Measurements from ENCODE around the gene GPATCH8. TPM values are rescaled to one million over a fixed set of nuclear protein-coding genes. Genes with fewer than 3 reads are reported as not detected.

Gene GPATCH8
- total and polyA plus RNA-seq, 9 of the 15 experiments (the other 6 are each of a cell fraction or from before 2014, with no cell fraction given), result 10.6 to 29.6 (median 13.2) TPM

GRCh38 chr17:44530896-44531418 is 27.8 kb upstream of the GPATCH8 start:
- H3K27ac ChIP-seq (ENCODE audit: extremely low read depth, low read depth, low read length), result no peak overlapping the region
- no peak overlapping the region for H3K4me2 ChIP-seq (ENCODE audit: insufficient read depth, low read length)
- WGBS (ENCODE audit: insufficient coverage, low coverage, missing lambda C conversion rate), result 14% methylated on average over 6 of the region's 7 CpGs
- no peaks in the 10 kb centered on the region for H4K20me1 ChIP-seq (replicated peaks; ENCODE audit: control insufficient read depth, insufficient read depth, low read length)
- ChIA-PET CTCF (ENCODE audit: low intra/inter-chr PET ratio) (interaction anchor here (1.6 kb wide), 1 partner anchor 106 kb away, joined by 4 read pairs; no protein-coding TSS in a partner anchor), POLR2A (interaction anchor here (0.6 to 1.1 kb wide), 6 partner anchors 9 to 207 kb away, joined by 3 to 5 read pairs (median 4); no protein-coding TSS in a partner anchor)
- H3K4me1 ChIP-seq (replicated peaks in 1 of 2; ENCODE audit: control insufficient read depth in 2 of 2, insufficient read depth in 2 of 2, low read length in 2 of 2), result peaks cover 0 to 10% of the 10 kb centered on the region in 2 experiments; a peak in 2 of 5 replicates
- H2AFZ ChIP-seq (ENCODE audit: low read depth, low read length), result no peak overlapping the region
- BruUV-seq (replicated peaks), result no TSS peak
- H3K4me3 ChIP-seq, result no peak overlapping the region
- peaks cover 3% of the 10 kb centered on the region for H3K9me3 ChIP-seq (replicated peaks; ENCODE audit: control insufficient read depth, insufficient read depth, low read depth, low read length)
- FAIRE-seq (no peak), ATAC-seq (no peak), DNase-seq (ENCODE audit: extremely low read depth in 1 of 4, low spot score in 3 of 4) (no peak)
- no peaks in the 10 kb centered on the region for H3K79me2 ChIP-seq (ENCODE audit: control insufficient read depth, insufficient read depth, low read length)
- intact Hi-C loops (cut with micrococcal nuclease) (loop anchor here (10.0 kb wide), 1 partner anchor 244 kb away; no protein-coding TSS in a partner anchor), in situ Hi-C loops (cut with MboI) (loop anchor here (5.0 kb wide), 1 partner anchor 141 kb away; no protein-coding TSS in a partner anchor)
- H3K9ac ChIP-seq (ENCODE audit: insufficient read depth in 1 of 2, low read depth in 2 of 2, low read length in 2 of 2), result no peak overlapping the region
- no peaks in the 10 kb centered on the region for H3K9me1 ChIP-seq (ENCODE audit: control insufficient read depth, insufficient read depth, low read length)
- H3K27me3 ChIP-seq (ENCODE audit: control insufficient read depth in 2 of 2, insufficient read depth in 2 of 2, low read length in 2 of 2), result peaks cover 0 to 5% of the 10 kb centered on the region in 2 experiments; a peak in 1 of 5 replicates
- H3K36me3 ChIP-seq (ENCODE audit: control insufficient read depth, insufficient read depth, low read length), result no peaks in the 10 kb centered on the region
- TF ChIP-seq, protein P1, sequence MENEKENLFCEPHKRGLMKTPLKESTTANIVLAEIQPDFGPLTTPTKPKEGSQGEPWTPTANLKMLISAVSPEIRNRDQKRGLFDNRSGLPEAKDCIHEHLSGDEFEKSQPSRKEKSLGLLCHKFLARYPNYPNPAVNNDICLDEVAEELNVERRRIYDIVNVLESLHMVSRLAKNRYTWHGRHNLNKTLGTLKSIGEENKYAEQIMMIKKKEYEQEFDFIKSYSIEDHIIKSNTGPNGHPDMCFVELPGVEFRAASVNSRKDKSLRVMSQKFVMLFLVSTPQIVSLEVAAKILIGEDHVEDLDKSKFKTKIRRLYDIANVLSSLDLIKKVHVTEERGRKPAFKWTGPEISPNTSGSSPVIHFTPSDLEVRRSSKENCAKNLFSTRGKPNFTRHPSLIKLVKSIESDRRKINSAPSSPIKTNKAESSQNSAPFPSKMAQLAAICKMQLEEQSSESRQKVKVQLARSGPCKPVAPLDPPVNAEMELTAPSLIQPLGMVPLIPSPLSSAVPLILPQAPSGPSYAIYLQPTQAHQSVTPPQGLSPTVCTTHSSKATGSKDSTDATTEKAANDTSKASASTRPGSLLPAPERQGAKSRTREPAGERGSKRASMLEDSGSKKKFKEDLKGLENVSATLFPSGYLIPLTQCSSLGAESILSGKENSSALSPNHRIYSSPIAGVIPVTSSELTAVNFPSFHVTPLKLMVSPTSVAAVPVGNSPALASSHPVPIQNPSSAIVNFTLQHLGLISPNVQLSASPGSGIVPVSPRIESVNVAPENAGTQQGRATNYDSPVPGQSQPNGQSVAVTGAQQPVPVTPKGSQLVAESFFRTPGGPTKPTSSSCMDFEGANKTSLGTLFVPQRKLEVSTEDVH (IDR thresholded peaks at IDR 0.05; ENCODE audit: low read depth, partially characterized antibody), result no peak
- TF ChIP-seq MAFK (IDR thresholded peaks at IDR 0.05; ENCODE audit: low read length) (no peak), HMG20A (CRISPR knock-in tag; conservative IDR thresholded peaks at IDR 0.05) (no peak), PPARD (CRISPR knock-in tag; IDR thresholded peaks at IDR 0.05) (no peak), SMC3 (conservative IDR thresholded peaks at IDR 0.05; ENCODE audit: insufficient read depth, low read depth, low read length) (no peak), GMEB1 (CRISPR knock-in tag; IDR thresholded peaks at IDR 0.05) (no peak), ZBTB17 (CRISPR knock-in tag; IDR thresholded peaks at IDR 0.05) (no peak), RBM22 (IDR thresholded peaks at IDR 0.05; ENCODE audit: low read depth, low read length, poor library complexity, severe bottlenecking) (no peak), ZNF280B (CRISPR knock-in tag; IDR thresholded peaks at IDR 0.05) (no peak), ZNF75A (CRISPR knock-in tag; IDR thresholded peaks at IDR 0.05) (no peak), FOXJ2 (tag; IDR thresholded peaks at IDR 0.05) (no peak)
- TF ChIP-seq, protein P2, sequence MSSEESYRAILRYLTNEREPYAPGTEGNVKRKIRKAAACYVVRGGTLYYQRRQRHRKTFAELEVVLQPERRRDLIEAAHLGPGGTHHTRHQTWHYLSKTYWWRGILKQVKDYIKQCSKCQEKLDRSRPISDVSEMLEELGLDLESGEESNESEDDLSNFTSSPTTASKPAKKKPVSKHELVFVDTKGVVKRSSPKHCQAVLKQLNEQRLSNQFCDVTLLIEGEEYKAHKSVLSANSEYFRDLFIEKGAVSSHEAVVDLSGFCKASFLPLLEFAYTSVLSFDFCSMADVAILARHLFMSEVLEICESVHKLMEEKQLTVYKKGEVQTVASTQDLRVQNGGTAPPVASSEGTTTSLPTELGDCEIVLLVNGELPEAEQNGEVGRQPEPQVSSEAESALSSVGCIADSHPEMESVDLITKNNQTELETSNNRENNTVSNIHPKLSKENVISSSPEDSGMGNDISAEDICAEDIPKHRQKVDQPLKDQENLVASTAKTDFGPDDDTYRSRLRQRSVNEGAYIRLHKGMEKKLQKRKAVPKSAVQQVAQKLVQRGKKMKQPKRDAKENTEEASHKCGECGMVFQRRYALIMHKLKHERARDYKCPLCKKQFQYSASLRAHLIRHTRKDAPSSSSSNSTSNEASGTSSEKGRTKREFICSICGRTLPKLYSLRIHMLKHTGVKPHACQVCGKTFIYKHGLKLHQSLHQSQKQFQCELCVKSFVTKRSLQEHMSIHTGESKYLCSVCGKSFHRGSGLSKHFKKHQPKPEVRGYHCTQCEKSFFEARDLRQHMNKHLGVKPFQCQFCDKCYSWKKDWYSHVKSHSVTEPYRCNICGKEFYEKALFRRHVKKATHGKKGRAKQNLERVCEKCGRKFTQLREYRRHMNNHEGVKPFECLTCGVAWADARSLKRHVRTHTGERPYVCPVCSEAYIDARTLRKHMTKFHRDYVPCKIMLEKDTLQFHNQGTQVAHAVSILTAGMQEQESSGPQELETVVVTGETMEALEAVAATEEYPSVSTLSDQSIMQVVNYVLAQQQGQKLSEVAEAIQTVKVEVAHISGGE (CRISPR knock-in tag; IDR thresholded peaks at IDR 0.05), result no peak

All from K562 (cell line).